HG02623 (cell line): ENCODE measurements around the gene AP1S1.
"Not testable (repeated sequence)": the region's sequence is repeated elsewhere in the genome, so short reads cannot be mapped to it uniquely, and the experiment has no call there.

ENCODE experiments used
- ATAC-seq: cut with Tn5 transposase; IDR thresholded peaks from one replicate; pipeline ENCODE4 v1.9.1; 2021; ENCODE audit warnings: moderate library complexity; ENCODE audit not compliant: unreplicated experiment

The AP1S1 gene

GRCh38 chr7:101153969-101154692, at the start of gene AP1S1:
AP1S1 (plus strand) TSS chr7:101154476; CDS start chr7:101154515, 39 bp downstream.
- ATAC-seq = peak; percentile 76

GRCh38 chr7:101104799-101105198, 49.5 kb upstream of the AP1S1 start:
- ATAC-seq = no peak

- not testable (repeated sequence) for ATAC-seq
These were observed 49.0 kb upstream of the AP1S1 start for GRCh38 chr7:101105248-101105647.

- ATAC-seq = no peak
These were observed 47.9 kb upstream of the AP1S1 start for GRCh38 chr7:101106386-101106785.

GRCh38 chr7:101108330-101108857, 45.9 kb upstream of the AP1S1 start:
- ATAC-seq = no peak

GRCh38 chr7:101108961-101109360, 45.3 kb upstream of the AP1S1 start:
- no peak for ATAC-seq

GRCh38 chr7:101109368-101109767, 44.9 kb upstream of the AP1S1 start:
- no peak for ATAC-seq

- no peak for ATAC-seq
These were observed 43.0 kb upstream of the AP1S1 start for GRCh38 chr7:101111261-101111660.

- ATAC-seq = no peak
These were observed 42.0 kb upstream of the AP1S1 start for GRCh38 chr7:101112233-101112632.

- not testable (repeated sequence) for ATAC-seq
These were observed 41.1 kb upstream of the AP1S1 start for GRCh38 chr7:101113140-101113539.

- ATAC-seq = no peak
These were observed 40.4 kb upstream of the AP1S1 start for GRCh38 chr7:101113836-101114235.

GRCh38 chr7:101114492-101114891, 39.8 kb upstream of the AP1S1 start:
- ATAC-seq = no peak

- no peak for ATAC-seq
These were observed 39.1 kb upstream of the AP1S1 start for GRCh38 chr7:101115215-101115614.

- no peak for ATAC-seq
These were observed 37.4 kb upstream of the AP1S1 start for GRCh38 chr7:101116898-101117297.

- no peak for ATAC-seq
These were observed 35.4 kb upstream of the AP1S1 start for GRCh38 chr7:101118856-101119255.

GRCh38 chr7:101119876-101120275, 34.4 kb upstream of the AP1S1 start:
- no peak for ATAC-seq

GRCh38 chr7:101120315-101120714, 34.0 kb upstream of the AP1S1 start:
- no peak for ATAC-seq

GRCh38 chr7:101121631-101121990, 32.7 kb upstream of the AP1S1 start:
- ATAC-seq = not testable (repeated sequence)

- no peak for ATAC-seq
These were observed 32.0 kb upstream of the AP1S1 start for GRCh38 chr7:101121991-101122932.

GRCh38 chr7:101122933-101123702, 31.2 kb upstream of the AP1S1 start:
- ATAC-seq = no peak

- no peak for ATAC-seq
These were observed 30.6 kb upstream of the AP1S1 start for GRCh38 chr7:101123703-101124068.
